ENCODE data around the gene NSFL1C. TPM values are rescaled to one million over a fixed set of nuclear protein-coding genes. Genes with fewer than 3 reads are reported as not detected.

Gene NSFL1C
- total RNA-seq, 1 experiment from 2014 or later = 31.1 TPM

Other genes starting within 250 kb of the NSFL1C start
- 0.11 TPM in 1 of 2 replicates, not detected in the other for gene RAD21L1, start 240.8 kb downstream of the NSFL1C start, total RNA-seq (2014; rRNA removed; shearing (Covaris generic))
- gene SNPH, start 200.6 kb downstream of the NSFL1C start, total RNA-seq (2014; rRNA removed; shearing (Covaris generic)) = 9.4 and 10.7 TPM in 2 replicates
- gene SDCBP2, start 137.7 kb downstream of the NSFL1C start, total RNA-seq (2014; rRNA removed; shearing (Covaris generic)) = 0.32 and 0.50 TPM in 2 replicates
- 219 and 227 TPM in 2 replicates for gene FKBP1A, start 73.8 kb downstream of the NSFL1C start, total RNA-seq (2014; rRNA removed; shearing (Covaris generic))
- not detected in 2 replicates for gene SIRPB2, start 24.6 kb upstream of the NSFL1C start, total RNA-seq (2014; rRNA removed; shearing (Covaris generic))
- gene SIRPD, start 90.9 kb upstream of the NSFL1C start, total RNA-seq (2014; rRNA removed; shearing (Covaris generic)) = not detected in 2 replicates
- gene SIRPB1, start 153.2 kb upstream of the NSFL1C start, total RNA-seq (2014; rRNA removed; shearing (Covaris generic)) = 0.98 and 1.8 TPM in 2 replicates
- not detected in 2 replicates for gene SIRPG, start 190.9 kb upstream of the NSFL1C start, total RNA-seq (2014; rRNA removed; shearing (Covaris generic))